Smooth muscle cell of the coronary artery (primary cell): Measurements from ENCODE around the gene FAR2. TPM values are rescaled to one million over a fixed set of nuclear protein-coding genes. Genes with fewer than 3 reads are reported as not detected.

Experiments
- total RNA-seq: library from RNA; depleted of rRNA; stranded (reverse); fragments of >200 nt; gene quantifications from 2 replicates; pipeline ENCODE4 v1.2.3, GENCODE V29; 2014; ENCODE audit warnings: low replicate concordance

FAR2 gene
- total RNA-seq, result 2.2 and 7.4 TPM in 2 replicates

GRCh38 chr12:29148911-29149690 lies at the start of gene FAR2:
TSS of gene FAR2 (plus strand) at chr12:29149278. CDS start at chr12:29270450, 121,172 bp downstream.

GRCh38 chr12:29380536-29381523 lies 231.8 kb downstream of the FAR2 start, which contains the start of gene ERGIC2:
TSS of gene ERGIC2 (minus strand) at chr12:29381172. CDS start at chr12:29371633, 9,539 bp downstream.

Other genes starting within 250 kb of the FAR2 start
- 41.4 and 51.1 TPM in 2 replicates for gene ERGIC2, start 231.9 kb downstream of the FAR2 start, total RNA-seq